Measurements from ENCODE around the gene FOXP1. TPM values are rescaled to one million over a fixed set of nuclear protein-coding genes. Genes with fewer than 3 reads are reported as not detected.

FOXP1 gene
- total RNA-seq, 1 donor from 2014 or later = 27.3 TPM

DNA sequence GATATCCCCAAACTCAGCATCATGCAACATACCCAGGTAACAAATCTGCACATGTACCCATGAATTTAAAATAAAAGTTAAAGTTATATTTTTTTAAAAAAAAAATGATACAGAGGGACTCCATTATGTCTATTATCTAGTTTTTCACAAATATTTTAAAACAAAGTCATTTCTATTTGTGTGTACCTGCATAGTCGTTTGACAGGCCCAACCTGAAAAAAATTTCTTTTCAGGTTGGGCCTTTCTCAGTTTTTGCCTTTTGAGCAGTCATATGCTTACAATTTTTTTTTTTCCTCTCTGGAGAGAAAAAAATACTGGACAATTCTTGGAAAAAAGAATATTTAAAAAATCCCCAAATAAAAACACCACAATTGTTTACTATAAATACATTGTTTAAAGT, 459.5 kb downstream of the FOXP1 start:
- Mint-ChIP-seq H3K27ac (no peak overlapping the region), H3K27me3 (ENCODE audit: insufficient read depth, low read depth) (no peaks in the 10 kb centered on the region), H3K9me3 (no peaks in the 10 kb centered on the region), H3K36me3 (no peaks in the 10 kb centered on the region), H3K4me3 (no peak overlapping the region), H3K4me1 (peaks cover 25% of the 10 kb centered on the region)
- Histone ChIP-seq H3F3A (ENCODE audit: low read depth) (no peaks in the 10 kb centered on the region), H3K27me3 (no peaks in the 10 kb centered on the region), H3K4me1 (no peaks in the 10 kb centered on the region), H3K4me2 (no peak overlapping the region), H3K9ac (no peak overlapping the region), H3K9me3 (ENCODE audit: low read depth) (no peaks in the 10 kb centered on the region), H3K79me2 (ENCODE audit: low read depth) (no peaks in the 10 kb centered on the region), H4K20me1 (ENCODE audit: low read depth) (no peaks in the 10 kb centered on the region), H3K4me3 (no peak overlapping the region), H3K36me3 (no peaks in the 10 kb centered on the region), H2AFZ (replicated peaks) (no peak overlapping the region), H3K27ac (no peak overlapping the region)
- DNase-seq (ENCODE audit: low spot score) = no peak
- TF ChIP-seq EZH2 (IDR thresholded peaks at IDR 0.05) (no peak), EZH2phosphoT487 (IDR thresholded peaks at IDR 0.05) (no peak)
- TF ChIP-seq, protein P1, sequence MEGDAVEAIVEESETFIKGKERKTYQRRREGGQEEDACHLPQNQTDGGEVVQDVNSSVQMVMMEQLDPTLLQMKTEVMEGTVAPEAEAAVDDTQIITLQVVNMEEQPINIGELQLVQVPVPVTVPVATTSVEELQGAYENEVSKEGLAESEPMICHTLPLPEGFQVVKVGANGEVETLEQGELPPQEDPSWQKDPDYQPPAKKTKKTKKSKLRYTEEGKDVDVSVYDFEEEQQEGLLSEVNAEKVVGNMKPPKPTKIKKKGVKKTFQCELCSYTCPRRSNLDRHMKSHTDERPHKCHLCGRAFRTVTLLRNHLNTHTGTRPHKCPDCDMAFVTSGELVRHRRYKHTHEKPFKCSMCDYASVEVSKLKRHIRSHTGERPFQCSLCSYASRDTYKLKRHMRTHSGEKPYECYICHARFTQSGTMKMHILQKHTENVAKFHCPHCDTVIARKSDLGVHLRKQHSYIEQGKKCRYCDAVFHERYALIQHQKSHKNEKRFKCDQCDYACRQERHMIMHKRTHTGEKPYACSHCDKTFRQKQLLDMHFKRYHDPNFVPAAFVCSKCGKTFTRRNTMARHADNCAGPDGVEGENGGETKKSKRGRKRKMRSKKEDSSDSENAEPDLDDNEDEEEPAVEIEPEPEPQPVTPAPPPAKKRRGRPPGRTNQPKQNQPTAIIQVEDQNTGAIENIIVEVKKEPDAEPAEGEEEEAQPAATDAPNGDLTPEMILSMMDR (IDR thresholded peaks at IDR 0.05) = no peak

DNA sequence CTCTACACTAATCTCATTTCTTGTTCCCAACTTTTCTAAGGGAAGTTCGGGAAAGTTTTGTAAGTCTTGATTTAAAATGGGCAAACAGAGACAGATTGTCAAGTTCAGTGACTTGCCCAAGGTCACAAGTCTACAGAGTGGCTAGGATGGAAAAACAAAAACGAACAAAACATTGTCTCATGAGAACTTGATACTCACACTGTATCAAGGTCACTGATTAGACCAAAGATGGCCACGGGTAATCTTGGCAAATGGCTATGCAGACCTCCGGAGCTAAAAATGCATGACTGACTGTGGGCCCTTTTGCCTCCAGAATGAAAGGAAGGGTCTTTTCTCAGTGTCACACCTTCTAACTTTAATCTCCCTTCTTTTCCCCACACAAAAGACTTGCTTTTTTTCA, 460.9 kb downstream of the FOXP1 start:
- H3K27me3 Mint-ChIP-seq (ENCODE audit: insufficient read depth, low read depth) = no peaks in the 10 kb centered on the region
- Histone ChIP-seq H3K27me3 (no peaks in the 10 kb centered on the region), H3K4me3 (no peak overlapping the region), H3K79me2 (ENCODE audit: low read depth) (no peaks in the 10 kb centered on the region), H3K36me3 (no peaks in the 10 kb centered on the region), H4K20me1 (ENCODE audit: low read depth) (no peaks in the 10 kb centered on the region), H3F3A (ENCODE audit: low read depth) (no peaks in the 10 kb centered on the region), H3K9ac (no peak overlapping the region), H3K9me3 (ENCODE audit: low read depth) (no peaks in the 10 kb centered on the region), H3K27ac (no peak overlapping the region), H3K4me2 (no peak overlapping the region), H3K4me1 (no peaks in the 10 kb centered on the region), H2AFZ (replicated peaks) (no peak overlapping the region)
- no peaks in the 10 kb centered on the region for H3K36me3 Mint-ChIP-seq
- H3K4me3 Mint-ChIP-seq = no peak overlapping the region
- no peak overlapping the region for H3K27ac Mint-ChIP-seq
- H3K9me3 Mint-ChIP-seq = no peaks in the 10 kb centered on the region
- TF ChIP-seq, protein P1 (IDR thresholded peaks at IDR 0.05) = no peak
- TF ChIP-seq EZH2phosphoT487 (IDR thresholded peaks at IDR 0.05) = no peak
- TF ChIP-seq EZH2 (IDR thresholded peaks at IDR 0.05) = no peak
- no peak for DNase-seq (ENCODE audit: low spot score)
- peaks cover 12% of the 10 kb centered on the region for H3K4me1 Mint-ChIP-seq

DNA sequence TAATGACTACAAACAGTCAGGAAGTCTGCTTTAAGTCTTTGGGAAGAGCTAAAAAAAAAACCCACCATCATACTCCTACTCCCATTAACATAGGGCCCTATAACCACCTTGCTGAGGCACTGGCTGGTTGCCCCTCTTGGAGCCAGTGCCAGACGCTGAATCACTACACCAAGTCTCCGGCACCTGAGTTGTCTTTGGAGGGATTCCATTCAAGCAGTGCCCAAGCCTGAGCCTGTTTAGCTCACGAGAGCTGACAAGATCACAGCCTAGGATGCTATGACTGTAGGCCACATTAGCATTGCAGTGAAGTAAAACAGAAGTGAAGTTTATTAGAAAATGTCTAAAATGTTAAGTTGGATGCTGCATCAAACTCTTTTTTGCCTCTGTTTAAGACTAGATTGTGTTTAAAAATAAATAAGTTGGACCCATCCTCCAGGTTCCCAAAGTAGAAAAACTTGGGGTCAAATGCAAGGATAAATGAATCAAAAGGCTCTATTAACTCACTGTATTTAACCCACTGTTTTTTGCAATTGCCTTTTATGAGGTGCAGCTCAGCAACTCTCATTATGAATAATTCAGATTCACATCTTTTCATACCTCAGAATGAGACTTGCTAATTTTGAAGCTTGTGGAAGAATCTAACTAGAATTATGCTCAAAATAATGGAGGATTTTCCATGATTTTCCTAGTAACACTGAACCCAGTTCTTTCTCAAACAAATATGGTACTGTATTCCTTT, 461.9 kb downstream of the FOXP1 start:
- H3K36me3 Mint-ChIP-seq = no peaks in the 10 kb centered on the region
- H3K79me2 ChIP-seq (ENCODE audit: low read depth) = no peaks in the 10 kb centered on the region
- no peaks in the 10 kb centered on the region for H3K27me3 Mint-ChIP-seq (ENCODE audit: insufficient read depth, low read depth)
- no peak overlapping the region for H3K9ac ChIP-seq
- H3K27me3 ChIP-seq = no peaks in the 10 kb centered on the region
- no peaks in the 10 kb centered on the region for H3F3A ChIP-seq (ENCODE audit: low read depth)
- no peak for DNase-seq (ENCODE audit: low spot score)
- H3K9me3 Mint-ChIP-seq = no peaks in the 10 kb centered on the region
- no peak for TF ChIP-seq EZH2 (IDR thresholded peaks at IDR 0.05)
- TF ChIP-seq, protein P1 (IDR thresholded peaks at IDR 0.05) = no peak
- H3K36me3 ChIP-seq = no peaks in the 10 kb centered on the region
- no peak overlapping the region for H3K4me3 Mint-ChIP-seq
- no peak overlapping the region for H3K4me3 ChIP-seq
- H3K4me1 ChIP-seq = no peaks in the 10 kb centered on the region
- H3K27ac Mint-ChIP-seq = no peak overlapping the region
- no peak overlapping the region for H3K4me2 ChIP-seq
- no peaks in the 10 kb centered on the region for H4K20me1 ChIP-seq (ENCODE audit: low read depth)
- peaks cover 6% of the 10 kb centered on the region for H3K4me1 Mint-ChIP-seq
- no peaks in the 10 kb centered on the region for H3K9me3 ChIP-seq (ENCODE audit: low read depth)
- no peak overlapping the region for H2AFZ ChIP-seq (replicated peaks)
- H3K27ac ChIP-seq = no peak overlapping the region

Measured in neural progenitor cell (in vitro differentiated cells).